HG03196 (cell line): ENCODE data around the gene NPC1L1.

Source experiments
- ATAC-seq: cut with Tn5 transposase; IDR thresholded peaks from one replicate; pipeline ENCODE4 v1.9.1; 2021; ENCODE audit not compliant: unreplicated experiment

The NPC1L1 gene, protein sequence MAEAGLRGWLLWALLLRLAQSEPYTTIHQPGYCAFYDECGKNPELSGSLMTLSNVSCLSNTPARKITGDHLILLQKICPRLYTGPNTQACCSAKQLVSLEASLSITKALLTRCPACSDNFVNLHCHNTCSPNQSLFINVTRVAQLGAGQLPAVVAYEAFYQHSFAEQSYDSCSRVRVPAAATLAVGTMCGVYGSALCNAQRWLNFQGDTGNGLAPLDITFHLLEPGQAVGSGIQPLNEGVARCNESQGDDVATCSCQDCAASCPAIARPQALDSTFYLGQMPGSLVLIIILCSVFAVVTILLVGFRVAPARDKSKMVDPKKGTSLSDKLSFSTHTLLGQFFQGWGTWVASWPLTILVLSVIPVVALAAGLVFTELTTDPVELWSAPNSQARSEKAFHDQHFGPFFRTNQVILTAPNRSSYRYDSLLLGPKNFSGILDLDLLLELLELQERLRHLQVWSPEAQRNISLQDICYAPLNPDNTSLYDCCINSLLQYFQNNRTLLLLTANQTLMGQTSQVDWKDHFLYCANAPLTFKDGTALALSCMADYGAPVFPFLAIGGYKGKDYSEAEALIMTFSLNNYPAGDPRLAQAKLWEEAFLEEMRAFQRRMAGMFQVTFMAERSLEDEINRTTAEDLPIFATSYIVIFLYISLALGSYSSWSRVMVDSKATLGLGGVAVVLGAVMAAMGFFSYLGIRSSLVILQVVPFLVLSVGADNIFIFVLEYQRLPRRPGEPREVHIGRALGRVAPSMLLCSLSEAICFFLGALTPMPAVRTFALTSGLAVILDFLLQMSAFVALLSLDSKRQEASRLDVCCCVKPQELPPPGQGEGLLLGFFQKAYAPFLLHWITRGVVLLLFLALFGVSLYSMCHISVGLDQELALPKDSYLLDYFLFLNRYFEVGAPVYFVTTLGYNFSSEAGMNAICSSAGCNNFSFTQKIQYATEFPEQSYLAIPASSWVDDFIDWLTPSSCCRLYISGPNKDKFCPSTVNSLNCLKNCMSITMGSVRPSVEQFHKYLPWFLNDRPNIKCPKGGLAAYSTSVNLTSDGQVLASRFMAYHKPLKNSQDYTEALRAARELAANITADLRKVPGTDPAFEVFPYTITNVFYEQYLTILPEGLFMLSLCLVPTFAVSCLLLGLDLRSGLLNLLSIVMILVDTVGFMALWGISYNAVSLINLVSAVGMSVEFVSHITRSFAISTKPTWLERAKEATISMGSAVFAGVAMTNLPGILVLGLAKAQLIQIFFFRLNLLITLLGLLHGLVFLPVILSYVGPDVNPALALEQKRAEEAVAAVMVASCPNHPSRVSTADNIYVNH (N-terminal part only)

DNA sequence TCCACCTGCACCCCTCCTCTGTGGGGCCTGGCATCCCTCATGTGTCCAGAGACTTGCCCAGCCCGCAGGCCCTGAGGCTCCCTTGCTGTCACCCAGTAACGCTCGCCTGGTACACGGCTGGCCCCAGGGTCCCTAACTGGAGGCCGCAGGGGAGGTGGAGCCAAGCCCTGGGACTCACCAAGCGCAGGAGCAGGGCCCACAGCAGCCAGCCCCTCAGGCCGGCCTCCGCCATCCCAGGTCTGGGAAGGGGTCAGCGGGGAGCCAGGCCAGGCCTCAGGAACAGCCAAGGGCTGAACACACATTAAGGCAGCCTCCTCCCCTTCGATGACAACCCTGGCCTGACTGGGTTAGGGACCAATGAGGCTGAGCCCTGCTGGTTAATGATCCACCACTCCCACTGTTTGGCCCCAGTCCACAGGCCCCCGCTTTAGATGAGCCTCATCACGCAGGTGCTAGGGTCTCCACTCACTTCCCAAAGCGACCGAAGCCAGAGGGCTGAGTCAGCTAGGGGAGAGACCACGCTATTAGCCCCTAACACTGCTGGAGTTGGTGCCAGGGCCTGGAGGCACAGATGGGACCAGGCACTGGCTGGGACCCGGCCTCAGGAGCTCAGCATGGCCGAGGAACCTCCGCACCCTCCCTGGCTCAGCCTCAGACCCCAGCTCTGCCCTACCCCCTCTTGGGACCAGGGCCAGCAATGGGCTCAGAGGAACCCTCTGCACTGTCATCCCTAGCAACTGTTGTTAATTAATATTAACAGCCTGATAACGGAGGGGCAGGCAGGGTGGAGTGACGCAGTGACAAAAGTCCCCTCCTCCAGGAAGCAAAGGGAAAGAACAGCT is at the start of gene NPC1L1:
Gene NPC1L1, minus strand, starts transcription at position 303 of the 842 bp plus-strand sequence. Its CDS starts 71 bp downstream, at position 232.
- no peak for ATAC-seq

- ATAC-seq: no peak
These were observed 49.8 kb upstream of the NPC1L1 start for GRCh38 chr7:44590910-44591309.

DNA sequence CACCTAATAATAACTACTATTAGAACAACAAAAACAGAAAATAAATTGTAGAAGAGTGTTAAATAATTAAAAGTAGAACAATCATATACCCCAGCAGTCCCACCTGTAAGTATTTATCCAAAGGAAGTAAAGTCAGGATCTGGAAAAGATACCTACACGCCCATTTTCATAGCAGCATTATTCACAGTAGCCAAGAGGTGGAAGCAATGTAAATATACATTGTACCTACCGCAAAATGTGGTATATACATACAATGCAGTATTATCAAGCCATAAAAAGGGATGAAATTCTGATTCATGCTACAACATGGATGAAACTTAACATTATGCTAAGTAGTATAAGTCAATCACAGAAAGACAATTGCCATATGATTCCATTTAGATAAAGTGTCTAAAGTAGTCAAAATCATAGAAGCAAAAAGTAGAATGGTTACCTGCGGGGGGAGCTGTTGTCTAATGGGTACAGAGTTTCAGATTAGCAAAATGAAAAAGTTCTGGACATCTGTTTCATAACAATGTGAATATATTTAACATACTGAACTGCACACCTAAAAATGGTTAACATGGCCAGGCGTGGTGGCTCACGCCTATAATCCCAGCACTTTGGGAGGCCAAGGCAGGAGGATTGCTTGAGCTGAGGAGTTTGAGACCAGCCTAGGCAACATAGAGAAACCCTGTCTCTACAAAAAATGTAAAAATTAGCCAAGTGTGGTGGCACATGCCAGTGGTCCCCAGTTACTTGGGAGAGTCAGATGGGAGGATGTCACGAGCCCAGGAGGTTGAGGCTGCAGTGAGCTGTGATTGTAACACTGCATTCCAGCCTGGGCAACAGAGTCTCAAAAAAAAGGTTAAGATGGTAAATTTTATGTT is 46.9 kb upstream of the NPC1L1 start:
- peak; percentile 50 for ATAC-seq

- no peak for ATAC-seq
These were observed 42.2 kb upstream of the NPC1L1 start for GRCh38 chr7:44583146-44583865.

- ATAC-seq: peak; percentile 79
These were observed 40.9 kb upstream of the NPC1L1 start, which contains the start of gene TMED4 for GRCh38 chr7:44581879-44582603. Gene TMED4, minus strand, starts transcription at chr7:44582231. Its CDS starts 25 bp downstream, at chr7:44582206.

GRCh38 chr7:44580945-44581878 is 40.1 kb upstream of the NPC1L1 start:
- peak; percentile 26 for ATAC-seq

DNA sequence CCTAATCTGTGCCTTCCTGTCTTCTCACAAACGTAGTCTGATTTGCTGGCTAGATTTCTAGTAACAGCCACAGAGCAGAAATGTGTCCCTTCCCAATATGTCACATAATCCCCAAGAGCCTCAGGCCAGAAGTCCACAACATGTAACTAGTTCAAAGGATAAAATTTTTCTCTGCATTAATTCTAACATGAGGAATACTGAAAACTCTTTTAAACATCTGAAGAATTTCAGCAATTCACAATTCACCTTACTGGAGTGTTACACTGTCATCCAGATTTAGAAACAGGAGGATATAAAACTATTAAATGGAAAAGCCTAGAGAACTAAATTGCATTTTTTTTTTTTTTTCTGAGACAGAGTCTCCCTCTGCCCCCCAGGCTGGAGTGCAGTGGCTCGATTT is 35.1 kb upstream of the NPC1L1 start:
- ATAC-seq: no peak

DNA sequence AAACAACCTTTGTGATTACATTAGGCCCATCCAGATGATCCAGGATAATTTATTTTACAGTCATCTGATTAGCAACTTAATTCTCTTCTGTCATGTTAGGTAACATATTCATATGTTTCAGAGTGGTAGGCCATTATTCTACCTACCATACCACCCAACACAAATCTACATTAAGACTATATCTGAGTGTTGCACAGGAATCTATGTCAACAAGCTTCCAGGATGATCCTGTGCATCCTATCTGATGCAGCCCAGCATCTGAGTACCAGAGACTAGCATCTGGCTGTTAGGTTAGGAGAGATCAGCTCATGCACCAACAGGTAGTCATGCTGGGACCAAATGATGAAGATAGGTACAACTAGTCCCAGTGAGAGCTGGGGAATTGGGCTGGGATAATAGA is 33.9 kb upstream of the NPC1L1 start:
- ATAC-seq: no peak

- no peak for ATAC-seq
These were observed 33.2 kb upstream of the NPC1L1 start for GRCh38 chr7:44574287-44574872.

DNA sequence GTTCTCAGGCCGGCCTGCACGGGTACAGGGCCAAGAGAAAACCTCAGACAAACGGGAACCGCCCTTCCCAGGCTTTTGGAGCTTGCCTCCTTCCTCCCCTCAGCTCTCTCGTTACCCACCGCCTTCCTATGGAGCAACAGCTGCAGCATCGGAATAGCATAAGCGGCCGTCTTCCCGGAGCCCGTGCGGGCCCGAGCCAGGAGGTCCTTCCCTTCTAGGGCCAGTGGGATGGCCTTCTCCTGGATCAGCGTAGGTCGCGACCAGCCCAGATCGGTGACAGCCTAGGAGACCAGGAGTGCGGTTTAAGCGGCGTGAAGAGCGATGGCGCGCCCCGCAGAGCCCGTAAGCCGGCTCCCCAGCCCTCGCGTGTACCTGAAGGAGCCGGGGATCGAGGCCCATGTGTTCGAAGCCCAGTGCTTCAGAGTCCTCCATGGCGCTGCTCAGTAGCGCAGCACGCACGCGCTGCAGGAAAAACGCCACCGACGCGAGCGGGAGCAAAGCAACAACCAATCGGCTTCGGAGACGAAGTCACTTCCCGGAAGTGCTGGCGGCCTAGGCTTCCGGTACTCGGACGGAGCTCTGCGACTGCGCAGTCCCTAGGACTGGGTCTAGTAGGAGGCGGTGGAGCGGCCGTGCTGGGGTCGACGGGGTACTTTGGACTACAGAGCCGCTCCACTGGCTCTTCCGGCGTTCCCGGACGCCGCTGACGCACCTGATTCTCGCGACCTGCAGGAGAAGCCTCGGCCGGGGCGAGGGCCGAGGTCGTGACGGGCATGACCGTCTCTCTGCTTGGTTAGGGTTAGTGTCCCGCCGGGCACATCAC is 32.5 kb upstream of the NPC1L1 start, which contains the start of gene DDX56:
Gene DDX56, minus strand, starts transcription at position 445 of the 823 bp plus-strand sequence. Its CDS starts 13 bp downstream, at position 432.
- peak; percentile 92 for ATAC-seq

DNA sequence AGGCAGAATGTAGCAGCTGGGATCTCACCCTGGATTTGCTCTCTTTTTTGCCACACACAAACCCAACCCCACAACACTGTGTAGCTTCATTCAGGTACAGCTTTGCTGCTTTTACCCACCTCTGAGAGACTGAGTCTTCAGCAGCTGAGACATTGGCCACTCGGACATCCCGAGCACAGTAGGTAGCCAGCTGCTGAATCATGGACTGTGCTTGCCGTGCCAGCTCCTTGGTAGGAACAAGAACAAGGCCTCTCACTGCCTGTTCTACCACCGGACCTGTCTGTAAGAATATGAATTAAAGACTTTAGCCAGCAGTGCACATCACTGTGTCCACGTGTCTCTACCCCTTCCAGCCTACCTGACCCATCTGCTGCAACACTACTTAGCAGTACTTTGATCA is 31.6 kb upstream of the NPC1L1 start:
- ATAC-seq: no peak

- ATAC-seq: no peak
These were observed 28.8 kb upstream of the NPC1L1 start for GRCh38 chr7:44569959-44570358.

- ATAC-seq: no peak
These were observed 27.8 kb upstream of the NPC1L1 start for GRCh38 chr7:44568771-44569560.

GRCh38 chr7:44567884-44568283 is 26.8 kb upstream of the NPC1L1 start:
- ATAC-seq: no peak
